ENCODE results near the gene UBE2N. TPM values are rescaled to one million over a fixed set of nuclear protein-coding genes. Genes with fewer than 3 reads are reported as not detected.

UBE2N gene
- total and polyA plus RNA-seq, 2 of the 8 experiments (the other 6 are each of a cell fraction or from before 2014, with no cell fraction given): 108 to 225 TPM

DNA sequence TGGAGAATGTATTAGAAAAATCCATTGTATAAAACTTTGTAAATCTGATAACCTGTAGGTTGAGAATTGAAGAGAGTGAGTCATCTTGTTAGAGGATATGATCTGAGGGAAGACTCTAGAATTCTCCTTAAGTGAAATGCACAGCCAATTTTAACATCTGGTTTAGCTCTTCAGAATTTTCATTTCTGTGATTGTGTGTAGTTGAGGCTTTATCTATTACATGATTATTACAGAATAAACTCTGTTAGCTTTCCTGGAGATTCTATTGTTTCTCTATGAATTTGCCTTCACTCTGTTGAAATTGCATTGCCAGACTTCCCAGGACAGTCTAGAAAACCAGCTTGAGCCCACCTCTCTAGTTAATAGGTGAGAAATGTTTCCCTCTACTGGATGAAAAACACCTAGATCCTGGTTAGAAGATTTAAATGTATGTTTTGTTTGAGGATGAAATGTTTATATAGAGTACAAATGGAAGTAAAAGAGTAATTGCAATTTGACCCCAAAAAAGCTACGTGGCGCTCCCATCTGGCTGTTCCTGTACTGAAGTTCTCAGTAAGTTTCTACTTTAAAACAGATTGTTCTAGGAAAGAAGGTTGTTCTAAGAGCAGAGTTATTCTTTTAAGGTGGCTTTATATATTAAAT, 61.1 kb downstream of the UBE2N start:
- H3K56ac ChIP-seq (replicated peaks; ENCODE audit: insufficient read length, low read depth, low read length): no peak overlapping the region
- no peak overlapping the region for H2BK5ac ChIP-seq (ENCODE audit: low read depth, low read length)
- no peak overlapping the region for H2BK12ac ChIP-seq (ENCODE audit: low read depth, low read length)
- CTCF ChIA-PET (ENCODE audit: partially characterized antibody): interaction anchor here (0.5 to 3.5 kb wide), 23 partner anchors 10 to 1306 kb away, joined by 3 to 16 read pairs (median 3); no protein-coding TSS in a partner anchor
- 42% methylated on average over 2 of the region's 2 CpGs; no CpG with 5 or more reads in 1 of the 2 experiments for WGBS, 2 experiments (ENCODE audit: extremely low coverage in 1 of 2, insufficient coverage in 1 of 2, insufficient read length in 1 of 2, insufficient replicate concordance in 2 of 2, low coverage in 1 of 2, low lambda C conversion rate in 2 of 2, missing lambda C conversion rate in 1 of 2)
- no peak overlapping the region for H2BK120ac ChIP-seq (replicated peaks; ENCODE audit: low read depth, low read length)
- FAIRE-seq: no peak
- peaks cover 0 to 12% of the 10 kb centered on the region in 2 experiments for H4K20me1 ChIP-seq (replicated peaks in 1 of 2; ENCODE audit: control insufficient read depth in 1 of 2, insufficient read depth in 2 of 2, low read length in 2 of 2)
- peaks cover 12% of the 10 kb centered on the region for H3K23me2 ChIP-seq (ENCODE audit: low read depth, low read length)
- no peak overlapping the region for H3K18ac ChIP-seq (ENCODE audit: extremely low read depth, low read length)
- H3K79me1 ChIP-seq (ENCODE audit: low read depth, low read length): 0 out of 2 replicates have a peak, but pooled peaks cover 2% of the 10 kb centered on the region
- TF ChIP-seq RAD21 (IDR thresholded peaks at IDR 0.05 in 1 of 2, conservative IDR thresholded peaks at IDR 0.05 in 1 of 2; ENCODE audit: low read depth in 2 of 2, low read length in 2 of 2) (peak; percentile 16 to 29; a peak in 1 of 4 replicates), RBBP5 (IDR thresholded peaks at IDR 0.05; ENCODE audit: borderline replicate concordance, low read depth, low read length) (no peak), TAF1 (IDR thresholded peaks at IDR 0.05; ENCODE audit: low read depth, low read length) (no peak)
- H3K27ac ChIP-seq (ENCODE audit: low read depth, low read length): no peak overlapping the region
- POLR2A ChIA-PET (ENCODE audit: partially characterized antibody): interaction anchor here (1.0 to 1.7 kb wide), 3 partner anchors 9 to 57 kb away, joined by 3 to 4 read pairs (median 4); no protein-coding TSS in a partner anchor
- H3K4ac ChIP-seq (replicated peaks; ENCODE audit: insufficient read length, low read depth, low read length): no peak overlapping the region
- peaks cover 29 to 73% of the 10 kb centered on the region in 2 experiments for H3K79me2 ChIP-seq (ENCODE audit: control insufficient read depth in 1 of 2, insufficient read depth in 2 of 2, low read length in 2 of 2)
- H3K27me3 ChIP-seq (replicated peaks in 1 of 4; ENCODE audit: control insufficient read depth in 3 of 4, extremely low read depth in 1 of 4, insufficient read depth in 3 of 4, low read length in 3 of 4): no peaks in the 10 kb centered on the region
- H3K36me3 ChIP-seq (ENCODE audit: control insufficient read depth in 2 of 4, insufficient read depth in 4 of 4, low read length in 3 of 4): no peaks in the 10 kb centered on the region
- H4K91ac ChIP-seq (replicated peaks; ENCODE audit: insufficient read length, low read length): no peak overlapping the region
- H3K4me3 ChIP-seq (ENCODE audit: extremely low read depth in 1 of 4, insufficient read depth in 2 of 4, low read depth in 3 of 4, low read length in 4 of 4): peak overlapping the region in 2 of 4 experiments; percentile 88 to 96; a peak in 3 of 8 replicates
- H4K8ac ChIP-seq (ENCODE audit: extremely low read depth, insufficient read depth, low read length): no peak overlapping the region
- no peak overlapping the region for H3K23ac ChIP-seq (ENCODE audit: insufficient read length)
- H3K4me1 ChIP-seq (replicated peaks in 1 of 4; ENCODE audit: control insufficient read depth in 3 of 4, insufficient read depth in 4 of 4, low read length in 3 of 4): peaks cover 7 to 18% (median 11%) of the 10 kb centered on the region in 4 experiments; a peak in 6 of 7 replicates
- H2BK15ac ChIP-seq (ENCODE audit: low read length): no peak overlapping the region
- H4K5ac ChIP-seq (ENCODE audit: insufficient read length, low read depth, low read length): no peak overlapping the region
- H2AK5ac ChIP-seq (ENCODE audit: low read depth, low read length): no peak overlapping the region
- H3K9me3 ChIP-seq (ENCODE audit: insufficient read depth in 2 of 2, low read depth in 1 of 2, low read length in 1 of 2): no peaks in the 10 kb centered on the region
- peak overlapping the region; percentile 75 to 92 for H3K4me2 ChIP-seq (ENCODE audit: insufficient read depth in 1 of 2, low read depth in 2 of 2, low read length in 2 of 2)
- H2BK20ac ChIP-seq (ENCODE audit: low read length): no peak overlapping the region
- DNase-seq (ENCODE audit: low read depth in 1 of 2, low spot score in 2 of 2): no peak
- H3K14ac ChIP-seq (ENCODE audit: insufficient read length): no peak overlapping the region
- H3K9ac ChIP-seq (replicated peaks in 1 of 4; ENCODE audit: extremely low read depth in 1 of 4, low read depth in 3 of 4, low read length in 3 of 4): no peak overlapping the region
- no peak overlapping the region for H2AFZ ChIP-seq (ENCODE audit: low read length)
